NB4 (cell line): ENCODE results near the gene NPAS3.

Experiments
- CTCF ChIP-seq: IDR thresholded peaks from one replicate; pipeline ENCODE4 v1.5.1; 2012; ENCODE audit warnings: low read depth, low read length
- POLR2A ChIP-seq: IDR thresholded peaks from 2 replicates; pipeline ENCODE4 v1.6.1; 2011; ENCODE audit warnings: mild to moderate bottlenecking; ENCODE audit not compliant: insufficient read length; ENCODE audit errors: extremely low read depth

DNA sequence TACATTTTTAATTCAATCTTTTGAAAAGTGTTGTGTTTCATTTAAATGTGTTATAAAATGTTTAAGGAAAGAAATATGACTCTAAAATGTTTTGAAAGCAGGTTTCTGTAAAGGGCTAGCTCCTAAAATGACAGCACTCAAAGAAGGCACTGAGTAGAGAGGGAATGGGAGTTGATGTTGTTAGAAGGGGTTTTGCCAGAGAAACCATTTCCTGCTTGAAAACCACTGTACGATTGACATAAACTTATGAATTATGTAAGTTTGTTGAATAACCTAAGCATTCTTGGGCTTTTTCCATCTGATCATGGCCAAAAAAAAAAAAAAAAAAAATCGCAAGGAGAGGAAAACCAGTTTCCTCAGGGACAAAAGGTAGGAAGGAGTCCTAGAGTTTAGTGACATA is 778.2 kb downstream of the NPAS3 start:
- TF ChIP-seq CTCF (no peak), POLR2A (no peak)
